Measurements from ENCODE around the gene GRIK2. TPM values are rescaled to one million over a fixed set of nuclear protein-coding genes. Genes with fewer than 3 reads are reported as not detected.

The GRIK2 gene
- total and polyA plus RNA-seq, 2 of the 4 experiments (the other 2 are of a cell fraction) = 8.2 to 15.2 TPM

DNA sequence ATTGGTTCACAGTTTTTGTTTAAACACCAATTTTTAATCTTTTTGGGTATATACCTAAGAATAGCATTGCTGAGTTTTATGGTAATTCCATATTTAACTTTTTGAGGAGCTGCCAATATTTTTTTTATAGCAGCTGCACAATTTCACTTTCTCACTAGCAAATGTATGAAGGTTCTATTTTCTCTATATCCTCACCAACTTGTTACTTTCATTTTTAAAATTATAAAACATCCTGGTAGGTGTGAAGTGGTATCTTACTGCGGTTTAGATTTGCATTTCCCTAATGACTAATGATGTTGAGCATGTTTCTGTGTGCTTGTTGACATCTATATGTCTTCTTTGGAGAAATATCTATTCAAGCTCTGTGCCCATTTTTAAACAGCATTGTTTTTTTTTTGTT, 452.1 kb downstream of the GRIK2 start:
- DNase-seq (no peak), ATAC-seq (ENCODE audit: low read depth) (no peak)
- Histone ChIP-seq H3K9me1 (ENCODE audit: insufficient read depth, low read length) (no peaks in the 10 kb centered on the region), H3K27me3 (ENCODE audit: control insufficient read depth, insufficient read depth, low read length) (no peaks in the 10 kb centered on the region), H2BK15ac (ENCODE audit: low read depth, low read length) (no peak overlapping the region), H2BK5ac (ENCODE audit: low read depth, low read length, poor library complexity, severe bottlenecking) (no peak overlapping the region), H3K79me1 (ENCODE audit: low read depth in 1 of 2, low read length in 2 of 2) (no peaks in the 10 kb centered on the region), H2AFZ (replicated peaks; ENCODE audit: low read length, poor library complexity) (no peak overlapping the region), H2AK9ac (replicated peaks; ENCODE audit: low read depth, low read length, poor library complexity) (no peak overlapping the region), H3K14ac (replicated peaks; ENCODE audit: low read depth, low read length) (no peak overlapping the region), H2BK20ac (ENCODE audit: low read depth, low read length) (no peak overlapping the region), H2BK120ac (ENCODE audit: low read depth, low read length) (no peak overlapping the region), H3K36me3 (ENCODE audit: control insufficient read depth, insufficient read depth, low read length) (no peaks in the 10 kb centered on the region), H3K4me1 (ENCODE audit: control insufficient read depth, insufficient read depth, low read length) (no peaks in the 10 kb centered on the region), H3K23ac (ENCODE audit: low read depth, low read length) (no peak overlapping the region), H4K8ac (ENCODE audit: low read depth in 2 of 2, low read length in 2 of 2) (no peak overlapping the region), H3K18ac (ENCODE audit: low read depth, low read length) (no peak overlapping the region), H3K9ac (ENCODE audit: low read depth, low read length) (no peak overlapping the region), H2AK5ac (ENCODE audit: low read depth, low read length) (no peak overlapping the region), H4K20me1 (ENCODE audit: insufficient read depth, low read length) (no peaks in the 10 kb centered on the region), H4K91ac (ENCODE audit: insufficient read depth, low read depth, low read length) (no peak overlapping the region), H3K27ac (ENCODE audit: insufficient read depth, low read length) (no peak overlapping the region), H3K56ac (ENCODE audit: extremely low read depth, insufficient read depth, low read length) (no peak overlapping the region), H3K9me3 (ENCODE audit: control insufficient read depth, insufficient read depth, low read length) (no peaks in the 10 kb centered on the region), H3K4ac (ENCODE audit: low read depth, low read length) (no peak overlapping the region), H4K5ac (ENCODE audit: low read depth, low read length) (no peak overlapping the region), H3K4me2 (ENCODE audit: low read depth, low read length) (no peak overlapping the region; the same call in 1 of the 2 replicates), H3K4me3 (ENCODE audit: insufficient read depth, low read depth, low read length) (no peak overlapping the region)
- intact Hi-C loops (cut with micrococcal nuclease) (no loop called here), dilution Hi-C loops (cut with HindIII; ENCODE audit: low sequenced_read_pairs, unreplicated experiment) (no loop called here), in situ Hi-C loops (cut with MboI; ENCODE audit: low sequenced_read_pairs) (no loop called here)
- POLR2A ChIA-PET (ENCODE audit: unreplicated experiment) = no interaction called here
- CTCF ChIA-PET = no interaction called here
- no TSS peak for BruUV-seq (replicated peaks)
- TF ChIP-seq POLR2A (IDR thresholded peaks at IDR 0.05; ENCODE audit: low read depth, low read length) = no peak
- no peak for TF ChIP-seq BHLHE40 (IDR thresholded peaks at IDR 0.05; ENCODE audit: low read depth, low read length)
- no peak for TF ChIP-seq SMC3 (IDR thresholded peaks at IDR 0.05; ENCODE audit: low read depth, low read length)
- TF ChIP-seq RFX5 (IDR thresholded peaks at IDR 0.05; ENCODE audit: low read depth, low read length) = no peak
- TF ChIP-seq, protein P1, sequence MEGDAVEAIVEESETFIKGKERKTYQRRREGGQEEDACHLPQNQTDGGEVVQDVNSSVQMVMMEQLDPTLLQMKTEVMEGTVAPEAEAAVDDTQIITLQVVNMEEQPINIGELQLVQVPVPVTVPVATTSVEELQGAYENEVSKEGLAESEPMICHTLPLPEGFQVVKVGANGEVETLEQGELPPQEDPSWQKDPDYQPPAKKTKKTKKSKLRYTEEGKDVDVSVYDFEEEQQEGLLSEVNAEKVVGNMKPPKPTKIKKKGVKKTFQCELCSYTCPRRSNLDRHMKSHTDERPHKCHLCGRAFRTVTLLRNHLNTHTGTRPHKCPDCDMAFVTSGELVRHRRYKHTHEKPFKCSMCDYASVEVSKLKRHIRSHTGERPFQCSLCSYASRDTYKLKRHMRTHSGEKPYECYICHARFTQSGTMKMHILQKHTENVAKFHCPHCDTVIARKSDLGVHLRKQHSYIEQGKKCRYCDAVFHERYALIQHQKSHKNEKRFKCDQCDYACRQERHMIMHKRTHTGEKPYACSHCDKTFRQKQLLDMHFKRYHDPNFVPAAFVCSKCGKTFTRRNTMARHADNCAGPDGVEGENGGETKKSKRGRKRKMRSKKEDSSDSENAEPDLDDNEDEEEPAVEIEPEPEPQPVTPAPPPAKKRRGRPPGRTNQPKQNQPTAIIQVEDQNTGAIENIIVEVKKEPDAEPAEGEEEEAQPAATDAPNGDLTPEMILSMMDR (conservative IDR thresholded peaks at IDR 0.05; ENCODE audit: low read depth, low read length) = no peak
- TF ChIP-seq CEBPB (IDR thresholded peaks at IDR 0.05; ENCODE audit: low read depth, low read length) = no peak
- TF ChIP-seq CHD1 (IDR thresholded peaks at IDR 0.05; ENCODE audit: low read depth, low read length) = no peak
- WGBS, 2 experiments (ENCODE audit: extremely low coverage in 2 of 2, insufficient read length in 1 of 2) = no CpG with 5 or more reads among the region's 1 CpG

All from IMR-90 (cell line).